Keratinocyte (primary cell): Measurements from ENCODE around the gene PRLR. TPM values are rescaled to one million over a fixed set of nuclear protein-coding genes. Genes with fewer than 3 reads are reported as not detected.

Experiments used
- DNase-seq: peaks from one replicate; pipeline ENCODE4 v3.0.0-alpha.2; 2011; ENCODE audit warnings: low read depth, missing footprints, low spot score
- FAIRE-seq: peaks from 2 replicates; lab custom pipeline; 2011; peaks lifted over from hg19 to GRCh38; lab: Jason Lieb, UNC
- H2AFZ ChIP-seq: 2 replicates; pipeline ENCODE4 v1.6.0; 2012; ENCODE audit warnings: low read length, control low read depth, inconsistent platforms; ENCODE audit not compliant: control insufficient read depth
- H3K27ac ChIP-seq: 2 replicates; pipeline ENCODE4 v1.5.1; 2011; ENCODE audit warnings: low read length; ENCODE audit not compliant: control insufficient read depth, insufficient read depth
- H3K27me3 ChIP-seq: 3 replicates; pipeline ENCODE4 v1.6.0; 2011; ENCODE audit warnings: low read length; ENCODE audit not compliant: control insufficient read depth, insufficient read depth; ENCODE audit errors: extremely low read depth
- H3K36me3 ChIP-seq, 2 experiments: 2 replicates in 1 of 2; 3 replicates in 1 of 2; pipeline ENCODE4 v1.5.1; 2011; ENCODE audit warnings: low read length in 2 of 2, mild to moderate bottlenecking in 1 of 2; ENCODE audit not compliant: control insufficient read depth in 2 of 2, insufficient read depth in 2 of 2; ENCODE audit errors: extremely low read depth in 1 of 2
- H3K4me1 ChIP-seq: 3 replicates; pipeline ENCODE4 v1.5.1; 2011; ENCODE audit warnings: low read length; ENCODE audit not compliant: control insufficient read depth, insufficient read depth; ENCODE audit errors: extremely low read depth
- H3K4me2 ChIP-seq: 3 replicates; pipeline ENCODE4 v1.6.0; 2011; ENCODE audit warnings: low read depth, low read length; ENCODE audit not compliant: control insufficient read depth, insufficient read depth; ENCODE audit errors: extremely low read depth
- H3K4me3 ChIP-seq, 3 experiments: fragments of 200-600 bp in 1 of 3; sonication (generic) in 1 of 3; 2 replicates in 2 of 3; 3 replicates in 1 of 3; pipeline ENCODE4 v1.5.1; 2011 to 2016; ENCODE audit warnings: low read length in 3 of 3, mild to moderate bottlenecking in 3 of 3, control low read depth in 2 of 3, inconsistent platforms in 1 of 3, low read depth in 1 of 3, mixed read lengths in 1 of 3, mixed run types in 1 of 3, moderate library complexity in 1 of 3; ENCODE audit not compliant: control insufficient read depth in 2 of 3, insufficient read depth in 2 of 3; ENCODE audit errors: extremely low read depth in 1 of 3
- H3K79me2 ChIP-seq: 2 replicates; pipeline ENCODE4 v1.6.0; 2012; ENCODE audit warnings: low read length; ENCODE audit not compliant: control insufficient read depth, insufficient read depth
- H3K9ac ChIP-seq: 3 replicates; pipeline ENCODE4 v1.6.0; 2011; ENCODE audit warnings: low read length; ENCODE audit not compliant: control insufficient read depth, insufficient read depth; ENCODE audit errors: extremely low read depth
- H3K9me1 ChIP-seq: 3 replicates; pipeline ENCODE4 v1.6.0; 2011; ENCODE audit warnings: low read length; ENCODE audit not compliant: control insufficient read depth, insufficient read depth; ENCODE audit errors: extremely low read depth
- H3K9me3 ChIP-seq: 2 replicates; pipeline ENCODE4 v1.5.1; 2012; ENCODE audit warnings: low read depth, low read length; ENCODE audit not compliant: control insufficient read depth
- H4K20me1 ChIP-seq: 3 replicates; pipeline ENCODE4 v1.6.0; 2011; ENCODE audit warnings: low read length; ENCODE audit not compliant: control insufficient read depth, insufficient read depth; ENCODE audit errors: extremely low read depth
- CTCF ChIP-seq, 3 experiments: IDR thresholded peaks in 1 of 3; conservative IDR thresholded peaks in 1 of 3; optimal IDR thresholded peaks in 1 of 3; 2 replicates in 2 of 3; 3 replicates in 1 of 3; pipeline versions ENCODE3 to v1.5.1; 2011; ENCODE audit warnings: low read length in 3 of 3, mild to moderate bottlenecking in 3 of 3, moderate library complexity in 2 of 3, control low read depth in 1 of 3, inconsistent platforms in 1 of 3; ENCODE audit not compliant: insufficient read depth in 2 of 3; ENCODE audit errors: extremely low read depth in 1 of 3
- EZH2 ChIP-seq: IDR thresholded peaks from one replicate; pipeline ENCODE4 v1.6.1; 2012; ENCODE audit warnings: inconsistent platforms, mild to moderate bottlenecking, low read length, moderate library complexity
- dilution Hi-C: fragments of 300-500 bp; cut with MboI; formaldehyde crosslinking; loops from one replicate; pipeline ENCODE4 v1.7.0; 2020; ENCODE audit warnings: low sequenced_read_pairs; ENCODE audit not compliant: extremely low pct_ligation_motif_present
- polyA plus RNA-seq, 5 experiments: library from polyadenylated mRNA; depleted of rRNA in 3 of 5; stranded (reverse) in 3 of 5; stranded (forward) in 1 of 5; unstranded in 1 of 5; fragments of >200 nt; gene quantifications; 1 replicate in 1 of 5; 2 replicates in 3 of 5; 3 replicates in 1 of 5; pipeline versions ENCODE4 v1.2.1 to v1.2.3, GENCODE V29; 2011 to 2012; ENCODE audit warnings: missing spikeins in 2 of 5, low read depth in 1 of 5, low replicate concordance in 1 of 5

The PRLR gene
- polyA plus RNA-seq, 1 donor (not counting 4 experiments of a cell fraction or from before 2014, with no cell fraction given): 0.04 TPM

- Histone ChIP-seq H3K9me1 (no peaks in the 10 kb centered on the region), H3K4me3 (no peak overlapping the region), H3K4me2 (no peak overlapping the region), H4K20me1 (no peaks in the 10 kb centered on the region), H3K27me3 (no peaks in the 10 kb centered on the region), H3K36me3 (no peaks in the 10 kb centered on the region), H2AFZ (no peak overlapping the region), H3K9me3 (no peaks in the 10 kb centered on the region), H3K9ac (no peak overlapping the region), H3K27ac (no peak overlapping the region), H3K4me1 (no peaks in the 10 kb centered on the region), H3K79me2 (no peaks in the 10 kb centered on the region)
- TF ChIP-seq EZH2: no peak
- no peak for TF ChIP-seq CTCF (optimal IDR thresholded peaks at IDR 0.05 in 1 of 3, IDR thresholded peaks at IDR 0.05 in 1 of 3, conservative IDR thresholded peaks at IDR 0.05 in 1 of 3; ENCODE audit: extremely low read depth in 1 of 3, insufficient read depth in 2 of 3, low read length in 3 of 3)
- FAIRE-seq: no peak
- no peak for DNase-seq
- dilution Hi-C loops: no loop called here
Measured at GRCh38 chr5:35015063-35015462, 215.2 kb downstream of the PRLR start.

GRCh38 chr5:35012796-35013195 lies 217.5 kb downstream of the PRLR start:
- dilution Hi-C loops: no loop called here
- H3K9me3 ChIP-seq: no peaks in the 10 kb centered on the region
- no peaks in the 10 kb centered on the region for H3K36me3 ChIP-seq
- H2AFZ ChIP-seq: no peak overlapping the region
- H3K79me2 ChIP-seq: no peaks in the 10 kb centered on the region
- FAIRE-seq (no peak), DNase-seq (no peak)
- H4K20me1 ChIP-seq: no peaks in the 10 kb centered on the region
- no peak overlapping the region for H3K4me3 ChIP-seq
- no peak overlapping the region for H3K4me2 ChIP-seq
- H3K27me3 ChIP-seq: no peaks in the 10 kb centered on the region
- TF ChIP-seq EZH2 (no peak), CTCF (optimal IDR thresholded peaks at IDR 0.05 in 1 of 3, IDR thresholded peaks at IDR 0.05 in 1 of 3, conservative IDR thresholded peaks at IDR 0.05 in 1 of 3; ENCODE audit: extremely low read depth in 1 of 3, insufficient read depth in 2 of 3, low read length in 3 of 3) (no peak)
- no peaks in the 10 kb centered on the region for H3K4me1 ChIP-seq
- no peak overlapping the region for H3K27ac ChIP-seq
- no peak overlapping the region for H3K9ac ChIP-seq
- no peaks in the 10 kb centered on the region for H3K9me1 ChIP-seq
